Urinary bladder (tissue), 4 donors: ENCODE measurements around the gene TRAPPC12. TPM values are rescaled to one million over a fixed set of nuclear protein-coding genes. Genes with fewer than 3 reads are reported as not detected.
"Not testable (repeated sequence)": the region's sequence is repeated elsewhere in the genome, so short reads cannot be mapped to it uniquely, and the experiment has no call there.

Experiments used
- DNase-seq: peaks from one replicate; pipeline ENCODE4 v3.0.0-alpha.2; 2015; ENCODE audit errors: extremely low spot score
- H3K27ac ChIP-seq: one replicate; pipeline ENCODE4 v1.5.1; 2013; ENCODE audit warnings: low read depth, mild to moderate bottlenecking, moderate library complexity
- H3K36me3 ChIP-seq: one replicate; pipeline ENCODE4 v1.6.1; 2013; ENCODE audit warnings: mild to moderate bottlenecking, moderate library complexity; ENCODE audit not compliant: insufficient read depth
- H3K4me1 ChIP-seq: one replicate; pipeline ENCODE4 v1.6.1; 2013; ENCODE audit warnings: mild to moderate bottlenecking, moderate library complexity; ENCODE audit not compliant: insufficient read depth
- H3K4me3 ChIP-seq: one replicate; pipeline ENCODE4 v1.5.1; 2013; ENCODE audit warnings: low read depth, low read length
- WGBS: extraction: QIAGEN DNeasy Blood & Tissue Kit; methylation state at CpG from one replicate; pipeline ENCODE4 v1.1.7; 2013; 5-methylcytosine and 5-hydroxymethylcytosine counted together
- polyA plus RNA-seq: library from polyadenylated mRNA; stranded (reverse); fragments of 200-250 nt; gene quantifications from one replicate; pipeline ENCODE4 v1.2.3, GENCODE V29; 2013
- total RNA-seq: library from RNA; depleted of rRNA; stranded (reverse); fragments of >200 nt; gene quantifications from one replicate; pipeline ENCODE4 v1.2.3, GENCODE V29; 2014
- donor health status: healthy with polysubstance abuse.
- donor health status: healthy.

The TRAPPC12 gene
- total and polyA plus RNA-seq, 2 donors: 60.4 to 68.6 TPM

DNA sequence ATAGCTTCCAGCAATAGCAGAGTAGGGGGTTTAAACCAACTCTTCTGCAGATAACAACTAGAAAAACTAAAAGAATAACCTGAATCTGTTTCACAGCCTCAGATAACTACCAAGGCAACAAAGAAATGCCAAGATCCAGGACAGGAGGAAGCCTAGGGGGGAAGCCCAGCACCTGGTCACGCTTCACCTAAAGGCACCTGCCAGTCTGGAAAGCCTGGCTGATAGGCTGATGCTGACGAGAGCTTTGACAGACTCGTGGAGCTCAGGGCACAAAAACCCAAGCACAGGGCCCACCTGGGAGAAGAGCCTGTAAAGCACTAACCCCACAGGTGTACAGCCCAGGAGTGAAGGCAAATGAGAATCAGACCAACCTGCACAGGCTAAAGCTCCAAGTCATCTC is 24.5 kb upstream of the TRAPPC12 start:
- H3K4me1 ChIP-seq: peaks cover 1% of the 10 kb centered on the region
- 93% methylated on average over 3 of the region's 3 CpGs for WGBS
- no peak for DNase-seq
- H3K4me3 ChIP-seq: no peak overlapping the region
- no peak overlapping the region for H3K27ac ChIP-seq
- no peaks in the 10 kb centered on the region for H3K36me3 ChIP-seq

DNA sequence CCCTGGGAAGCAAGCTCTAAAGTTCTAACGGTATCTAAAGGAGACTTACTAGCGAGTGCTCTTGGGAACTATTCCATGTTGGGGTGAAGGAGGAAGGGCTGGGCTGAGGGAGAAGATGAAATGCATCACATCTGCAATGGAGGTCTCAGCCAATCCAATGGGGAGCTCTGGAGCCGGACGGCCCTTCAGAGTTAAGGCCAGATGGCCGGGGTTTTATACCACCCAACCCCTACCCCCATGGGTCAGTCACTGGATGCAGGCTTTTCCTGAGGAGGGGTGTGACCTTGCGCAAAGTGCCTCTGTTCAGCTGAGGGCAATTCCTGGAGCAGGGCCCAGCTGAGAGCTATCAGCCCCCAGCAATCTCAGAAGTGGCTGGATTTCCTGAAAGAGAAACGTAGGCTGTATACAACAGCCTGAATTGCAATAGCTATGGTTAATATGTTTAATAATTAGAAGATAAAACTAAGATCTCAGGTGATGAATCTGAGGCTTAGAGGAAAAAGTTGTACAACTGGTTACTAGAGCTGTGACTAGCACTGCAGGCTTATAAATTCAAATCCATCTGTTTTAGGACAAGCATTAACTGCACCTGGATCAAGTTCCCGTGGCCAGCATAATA is 23.4 kb upstream of the TRAPPC12 start:
- WGBS: 84% methylated on average over 8 of the region's 8 CpGs
- Histone ChIP-seq H3K4me1 (peaks cover 1% of the 10 kb centered on the region), H3K27ac (no peak overlapping the region), H3K4me3 (no peak overlapping the region), H3K36me3 (no peaks in the 10 kb centered on the region)
- no peak for DNase-seq

DNA sequence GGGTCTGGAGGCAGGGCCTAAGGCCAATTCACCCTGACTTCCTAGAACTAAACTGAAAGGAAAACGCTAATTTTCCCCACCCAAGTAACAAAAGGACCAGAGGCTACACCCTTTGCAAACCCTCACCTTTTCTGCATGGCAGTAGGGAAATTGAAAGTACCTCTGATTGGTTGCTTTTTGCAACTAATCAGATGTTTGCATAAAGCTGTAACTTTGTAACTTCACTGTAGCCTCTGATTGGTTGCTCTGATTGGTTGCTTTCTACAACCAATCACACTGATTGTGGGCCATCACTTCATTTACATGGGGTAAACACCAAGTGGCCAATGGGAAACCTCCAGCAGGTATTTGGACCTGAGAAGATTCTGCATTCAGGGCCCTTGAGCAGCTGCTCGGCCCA is 22.7 kb upstream of the TRAPPC12 start:
- no peak overlapping the region for H3K4me3 ChIP-seq
- H3K27ac ChIP-seq: no peak overlapping the region
- 85% methylated on average over 2 of the region's 2 CpGs for WGBS
- DNase-seq: no peak
- H3K4me1 ChIP-seq: peaks cover 1% of the 10 kb centered on the region
- H3K36me3 ChIP-seq: no peaks in the 10 kb centered on the region

DNA sequence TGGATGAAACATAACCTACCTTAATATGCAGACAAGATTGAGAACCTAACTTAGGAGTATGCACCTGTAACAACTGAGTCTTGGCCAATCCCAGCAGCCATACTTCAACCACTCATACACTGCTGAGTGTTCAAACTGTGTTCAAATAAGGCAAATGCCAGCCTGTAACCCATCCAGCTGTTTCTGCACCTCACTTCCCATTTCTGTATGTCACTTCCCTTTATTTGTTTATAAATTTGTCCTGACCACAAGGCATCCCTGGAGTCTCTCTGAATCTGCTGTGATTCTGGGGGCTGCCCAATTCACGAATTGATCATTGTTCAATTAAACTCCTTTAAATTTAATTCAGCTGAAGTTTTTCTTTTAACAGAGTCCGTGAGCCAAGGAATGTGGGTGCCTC is 22.0 kb upstream of the TRAPPC12 start:
- DNase-seq, H3K36me3 ChIP-seq, H3K27ac ChIP-seq, H3K4me1 ChIP-seq, H3K4me3 ChIP-seq: not testable (repeated sequence)
- WGBS: 92% methylated on average over 2 of the region's 2 CpGs

DNA sequence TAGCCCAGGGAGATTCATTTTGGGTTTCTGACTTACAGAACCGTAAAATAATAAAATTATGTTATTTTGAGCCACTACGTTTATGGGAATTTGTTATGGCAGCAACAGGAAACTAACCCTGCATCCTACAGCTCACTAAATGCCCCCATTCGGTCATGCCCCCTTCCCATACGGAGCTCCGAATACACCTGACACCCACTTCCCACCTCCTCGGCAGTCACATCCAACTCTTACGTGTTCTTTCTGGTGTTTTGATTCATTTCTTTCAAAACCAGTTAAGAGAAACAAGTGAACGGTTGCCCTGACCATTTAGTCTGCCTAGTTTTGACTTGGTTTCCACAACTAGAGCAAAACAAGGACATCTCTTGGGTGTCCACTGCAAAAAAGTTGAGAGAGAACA is 21.6 kb upstream of the TRAPPC12 start:
- 94% methylated on average over 8 of the region's 8 CpGs for WGBS
- Histone ChIP-seq H3K36me3 (no peaks in the 10 kb centered on the region), H3K4me1 (peaks cover 1% of the 10 kb centered on the region), H3K27ac (no peak overlapping the region), H3K4me3 (no peak overlapping the region)
- no peak for DNase-seq

DNA sequence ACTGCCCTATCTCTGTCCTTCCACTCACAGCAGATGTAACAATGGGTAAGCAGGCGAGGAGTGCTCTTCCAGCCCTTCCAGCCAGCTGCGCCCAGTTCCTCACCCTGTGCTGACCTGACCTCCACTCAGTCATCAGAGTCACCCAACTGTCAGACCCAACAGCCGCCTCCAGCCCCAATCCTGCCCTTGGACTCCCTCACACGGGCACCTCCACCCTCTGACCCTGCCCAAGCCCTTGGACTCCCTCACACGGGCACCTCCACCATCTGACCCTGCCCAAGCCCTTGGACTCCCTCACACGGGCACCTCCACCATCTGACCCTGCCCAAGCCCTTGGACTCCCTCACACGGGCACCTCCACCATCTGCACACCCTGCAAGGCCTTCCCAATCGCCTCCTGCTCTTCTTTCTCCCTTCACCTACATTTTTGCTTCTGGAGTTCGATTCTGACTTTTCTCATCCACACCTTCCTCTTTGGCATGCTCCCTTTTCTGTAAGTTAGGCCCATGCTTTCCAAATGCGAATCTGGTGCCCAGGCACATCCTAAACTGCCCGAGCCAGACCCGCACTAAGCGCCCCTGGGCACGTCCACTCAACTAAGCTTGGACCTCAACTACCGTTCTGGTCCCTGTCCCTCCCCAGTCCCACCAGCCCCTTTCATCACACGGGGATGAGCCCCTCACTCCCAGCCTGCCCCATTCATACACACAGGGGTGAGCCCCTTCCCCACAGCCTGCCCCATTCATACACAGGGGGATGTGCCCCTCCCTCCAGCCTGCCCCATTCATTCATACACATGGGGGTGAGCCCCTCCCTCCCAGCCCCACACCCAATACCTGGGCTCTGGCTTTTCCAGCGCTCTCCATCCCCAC is 17.7 kb upstream of the TRAPPC12 start:
- Histone ChIP-seq H3K4me1 (peaks cover 1% of the 10 kb centered on the region), H3K36me3 (no peaks in the 10 kb centered on the region), H3K27ac (no peak overlapping the region), H3K4me3 (no peak overlapping the region)
- WGBS: 90% methylated on average over 17 of the region's 17 CpGs
- DNase-seq: no peak

DNA sequence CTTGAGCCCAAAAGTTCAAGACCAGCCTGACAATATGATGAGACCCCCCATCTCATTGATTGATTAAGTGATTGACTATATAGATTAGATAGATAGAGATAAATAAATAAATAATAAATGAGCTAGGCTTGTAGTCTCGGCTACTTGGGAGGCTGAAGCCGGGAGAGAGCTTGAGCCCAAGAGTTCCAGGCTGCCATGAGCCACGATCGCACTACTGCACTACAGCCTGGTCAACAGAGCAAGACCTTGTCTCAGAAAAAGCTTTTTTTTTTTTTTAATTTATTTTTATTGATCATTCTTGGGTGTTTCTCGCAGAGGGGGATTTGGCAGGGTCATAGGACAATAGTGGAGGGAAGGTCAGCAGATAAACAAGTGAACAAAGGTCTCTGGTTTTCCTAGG is 14.3 kb upstream of the TRAPPC12 start:
- 87% methylated on average over 5 of the region's 5 CpGs for WGBS
- DNase-seq: no peak
- Histone ChIP-seq H3K27ac (no peak overlapping the region), H3K4me3 (no peak overlapping the region), H3K4me1 (no peaks in the 10 kb centered on the region), H3K36me3 (no peaks in the 10 kb centered on the region)

DNA sequence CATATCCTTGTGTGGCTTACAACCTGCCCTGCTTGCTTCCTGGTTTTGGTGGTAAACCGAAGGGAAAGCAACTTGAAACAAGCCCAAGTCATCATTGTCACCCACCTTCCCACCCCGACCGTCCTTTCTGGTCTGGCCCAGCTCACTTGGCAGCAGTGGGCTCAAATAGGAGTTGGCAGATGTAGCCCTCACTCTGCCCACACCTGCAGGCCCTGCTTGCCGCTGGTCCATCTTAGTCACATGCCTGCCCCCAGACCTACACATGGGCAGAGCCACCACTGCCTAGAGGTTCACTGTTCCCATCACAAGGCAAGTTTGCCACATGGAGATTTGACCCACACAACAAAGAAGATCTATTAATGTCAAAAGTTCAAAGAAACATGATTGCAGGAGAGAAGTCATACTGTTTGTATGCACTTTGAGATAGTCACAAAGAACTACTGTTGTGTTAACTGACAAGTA is 11.2 kb upstream of the TRAPPC12 start:
- Histone ChIP-seq H3K4me3 (no peak overlapping the region), H3K36me3 (no peaks in the 10 kb centered on the region), H3K4me1 (no peaks in the 10 kb centered on the region), H3K27ac (no peak overlapping the region)
- WGBS: 94% methylated on average over 4 of the region's 4 CpGs
- DNase-seq: no peak

DNA sequence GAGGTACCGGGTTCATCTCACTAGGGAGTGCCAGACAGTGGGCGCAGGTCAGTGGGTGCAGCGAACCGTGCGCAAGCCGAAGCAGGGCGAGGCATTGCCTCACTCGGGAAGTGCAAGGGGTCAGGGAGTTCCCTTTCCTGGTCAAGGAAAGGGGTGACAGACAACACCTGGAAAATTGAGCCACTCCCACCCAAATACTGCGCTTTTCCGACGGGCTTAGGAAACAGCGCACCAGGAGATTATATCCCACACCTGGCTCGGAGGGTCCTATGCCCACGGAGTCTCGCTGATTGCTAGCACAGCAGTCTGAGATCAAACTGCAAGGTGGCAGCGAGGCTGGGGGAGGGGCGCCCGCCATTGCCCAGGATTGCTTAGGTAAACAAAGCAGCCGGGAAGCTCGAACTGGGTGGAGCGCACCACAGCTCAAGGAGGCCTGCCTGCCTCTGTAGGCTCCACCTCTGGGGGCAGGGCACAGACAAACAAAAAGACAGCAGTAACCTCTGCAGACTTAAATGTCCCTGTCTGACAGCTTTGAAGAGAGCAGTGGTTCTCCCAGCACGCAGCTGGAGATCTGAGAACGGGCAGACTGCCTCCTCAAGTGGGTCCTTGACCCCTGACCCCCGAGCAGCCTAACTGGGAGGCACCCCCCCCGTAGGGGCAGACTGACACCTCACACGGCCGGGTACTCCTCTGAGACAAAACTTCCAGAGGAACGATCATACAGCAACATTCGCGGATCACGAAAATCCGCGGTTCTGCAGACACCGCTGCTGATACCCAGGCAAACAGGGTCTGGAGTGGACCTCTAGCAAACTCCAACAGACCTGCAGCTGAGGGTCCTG is 9.9 kb upstream of the TRAPPC12 start:
- not testable (repeated sequence) for H3K4me3 ChIP-seq, DNase-seq, H3K36me3 ChIP-seq, H3K27ac ChIP-seq, H3K4me1 ChIP-seq
- 92% methylated on average over 33 of the region's 34 CpGs for WGBS

DNA sequence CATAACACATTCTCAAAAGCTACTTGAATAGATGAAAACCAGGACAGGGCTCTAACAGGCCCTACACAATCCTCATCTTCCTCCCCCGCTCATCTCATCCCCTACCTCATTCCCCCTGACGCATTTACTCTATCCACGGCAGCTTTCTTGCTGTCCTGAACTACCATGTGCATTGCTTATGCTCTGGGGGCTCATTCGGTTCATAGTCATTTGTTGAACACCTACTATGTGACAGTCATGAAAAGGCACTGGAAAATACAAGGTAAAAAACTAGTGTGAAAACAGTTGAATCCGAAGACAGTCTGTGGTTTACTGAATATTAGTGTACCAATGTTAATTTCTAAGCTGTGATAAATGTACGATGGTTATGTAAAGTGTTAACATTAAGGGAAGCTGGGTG is 2.7 kb upstream of the TRAPPC12 start:
- H3K27ac ChIP-seq: no peak overlapping the region
- H3K36me3 ChIP-seq: no peaks in the 10 kb centered on the region
- no peak for DNase-seq
- WGBS: 66% methylated on average over 6 of the region's 6 CpGs
- no peak overlapping the region for H3K4me3 ChIP-seq
- peaks cover 1% of the 10 kb centered on the region for H3K4me1 ChIP-seq

DNA sequence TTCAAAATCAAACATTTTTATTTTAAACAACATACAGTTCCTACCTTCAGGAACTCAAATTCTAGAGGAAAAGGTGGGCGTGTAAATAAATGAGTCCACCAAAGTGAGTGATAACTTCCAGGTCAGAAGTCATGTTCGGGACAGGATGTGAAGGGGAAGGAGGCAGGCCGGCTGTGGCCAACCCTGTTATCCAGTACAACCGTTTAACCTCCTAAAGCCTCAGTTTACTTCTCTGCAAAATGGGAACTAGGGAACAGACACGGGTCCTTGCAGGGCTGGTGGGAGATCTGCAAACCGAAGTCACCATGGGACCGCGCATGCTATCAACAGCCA is 2.2 kb upstream of the TRAPPC12 start:
- under 1% methylated on average over 8 of the region's 8 CpGs for WGBS
- DNase-seq: no peak
- Histone ChIP-seq H3K27ac (no peak overlapping the region), H3K36me3 (no peaks in the 10 kb centered on the region), H3K4me3 (peak overlapping the region; percentile 61), H3K4me1 (peaks cover 1% of the 10 kb centered on the region)

DNA sequence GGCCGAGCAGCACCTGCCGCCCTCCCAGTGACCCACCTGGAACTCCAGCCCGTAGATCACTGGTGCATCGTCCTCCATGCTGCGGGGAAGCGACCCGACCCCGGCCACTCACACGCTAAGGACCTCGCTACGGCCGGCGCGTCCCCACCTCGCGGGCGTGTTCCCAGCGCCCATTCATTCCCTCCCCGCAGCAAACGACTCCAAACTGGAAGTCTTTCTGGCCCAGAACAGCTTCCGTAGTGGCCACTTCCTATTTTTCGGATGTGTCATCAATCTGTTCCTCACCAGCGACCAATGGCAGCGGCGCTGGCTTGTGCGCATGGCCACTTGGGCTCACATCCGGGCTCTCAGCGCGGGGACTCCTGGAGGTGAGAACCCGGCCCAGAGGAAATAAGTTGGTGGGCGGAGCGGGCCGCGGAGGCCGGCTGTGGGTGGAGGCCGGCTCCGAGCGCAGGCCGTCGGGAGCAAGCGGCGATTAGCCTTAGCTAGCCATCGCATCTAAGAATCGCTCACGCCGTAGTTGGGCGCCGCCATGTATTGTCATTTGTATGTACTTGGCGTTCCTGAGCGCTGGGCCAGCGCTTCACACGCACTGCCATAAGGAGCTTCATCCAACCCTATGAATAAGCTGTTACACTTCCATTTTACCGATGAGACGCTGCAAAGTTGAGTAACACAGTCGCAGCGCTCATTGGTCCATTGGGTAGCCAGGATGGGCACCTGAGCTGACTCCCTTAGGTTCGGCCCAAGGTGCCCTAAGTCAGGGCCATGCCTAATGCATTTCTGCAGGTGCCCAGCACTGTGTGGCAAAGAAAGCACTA is 1.7 kb upstream of the TRAPPC12 start, which contains the start of gene EIPR1:
TSS of gene EIPR1 (minus strand) at position 207 of the 821 bp plus-strand sequence. CDS start at position 78, 129 bp downstream.
- WGBS: 1% methylated on average over 57 of the region's 57 CpGs
- peak; percentile 96 for DNase-seq
- Histone ChIP-seq H3K36me3 (no peaks in the 10 kb centered on the region), H3K27ac (peak within 1 kb of the TSS; percentile 84), H3K4me3 (peak within 1 kb of the TSS; percentile 61), H3K4me1 (peaks cover 1% of the 10 kb centered on the region)

DNA sequence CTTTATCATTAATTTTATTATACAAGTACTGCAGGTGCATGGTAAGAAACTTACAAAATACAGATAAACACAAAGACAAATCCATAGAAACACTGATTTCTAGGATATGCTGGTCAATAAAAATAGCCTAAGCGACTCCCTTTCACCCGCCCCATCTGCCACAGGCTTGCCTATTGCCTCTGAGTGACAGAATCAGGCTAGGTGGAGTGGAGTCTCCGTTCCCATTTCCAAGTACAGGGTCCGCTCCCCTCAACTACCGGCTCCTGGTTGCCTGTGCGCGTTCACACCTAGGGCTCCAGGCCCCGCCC is 201 bp upstream of the TRAPPC12 start:
- peak overlapping the region; percentile 83 for H3K4me3 ChIP-seq
- no peak for DNase-seq
- peaks cover 1% of the 10 kb centered on the region for H3K4me1 ChIP-seq
- no peaks in the 10 kb centered on the region for H3K36me3 ChIP-seq
- peak overlapping the region; percentile 70 for H3K27ac ChIP-seq
- WGBS: 8% methylated on average over 8 of the region's 8 CpGs
